NCI-H460 (cell line): ENCODE results near the gene DAB1. TPM values are rescaled to one million over a fixed set of nuclear protein-coding genes. Genes with fewer than 3 reads are reported as not detected.

Experiments used
- DNase-seq: peaks from one replicate; pipeline ENCODE4 v3.0.0-alpha.2; 2016; ENCODE audit warnings: low read depth; ENCODE audit errors: extremely low read depth
- total RNA-seq: library from RNA; depleted of rRNA; stranded (reverse); fragments of >200 nt; shearing (Covaris generic); gene quantifications from 2 replicates; pipeline ENCODE4 v1.2.3, GENCODE V29; 2014

DAB1 gene
- total RNA-seq, 1 experiment from 2014 or later, result 0.45 TPM

DNA sequence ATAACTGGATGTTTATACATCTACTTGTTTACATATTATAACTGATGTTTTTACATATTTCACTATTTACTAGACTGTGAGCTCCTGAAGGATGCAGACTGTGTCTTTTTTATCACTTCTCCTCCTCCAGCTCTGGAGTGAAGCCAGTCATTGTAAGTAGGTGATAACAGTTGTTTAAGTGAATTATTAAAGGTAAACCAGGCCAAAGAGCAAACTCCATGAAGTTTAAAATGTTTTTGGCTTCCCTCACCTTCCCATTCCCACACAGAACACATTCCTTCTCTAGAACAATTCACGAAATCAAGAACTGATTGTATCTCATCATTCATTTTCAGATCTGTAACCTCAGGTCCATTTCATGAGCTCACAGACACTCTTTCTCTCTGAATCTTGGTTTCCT, 98.3 kb downstream of the DAB1 start:
- DNase-seq, result no peak

DNA sequence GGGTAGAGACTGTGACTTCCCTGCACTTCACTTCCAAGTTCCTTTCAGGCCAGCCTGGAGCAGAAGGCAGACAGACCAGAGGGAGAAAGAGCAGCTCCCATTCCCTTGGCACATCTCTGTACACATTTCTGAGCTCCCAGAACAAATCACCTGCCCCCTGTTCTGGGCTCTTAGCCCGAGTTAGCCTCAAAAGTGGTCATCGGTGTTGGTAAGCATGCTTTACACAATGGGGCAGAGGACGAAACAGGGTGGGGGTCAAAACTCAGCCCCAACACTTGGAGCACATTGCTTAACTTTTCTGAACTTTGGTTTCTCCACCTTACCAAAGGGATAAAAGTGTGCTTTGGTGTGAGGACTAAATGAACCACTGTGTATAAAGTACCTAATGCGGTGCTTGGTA, 98.7 kb downstream of the DAB1 start:
- DNase-seq, result no peak

DNA sequence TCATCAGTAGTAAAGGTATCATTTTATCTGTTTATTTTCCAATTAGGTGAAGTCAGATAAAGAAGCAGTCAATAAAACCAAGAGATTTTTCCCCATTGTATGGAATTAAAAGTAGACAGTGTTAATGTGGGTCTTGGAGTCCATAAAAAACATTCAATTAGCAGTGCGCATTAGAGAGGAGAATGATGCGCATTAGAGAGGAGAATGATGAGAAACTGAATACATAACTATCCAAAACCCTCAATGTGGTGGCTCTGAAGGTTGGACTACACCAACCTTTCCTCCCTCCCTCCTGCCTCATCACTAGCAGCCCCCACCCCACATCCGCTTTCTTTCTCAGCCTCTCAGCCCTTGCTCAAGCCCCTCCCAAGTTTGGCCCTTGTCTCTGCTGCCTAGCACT, 99.5 kb downstream of the DAB1 start:
- DNase-seq, result no peak

DNA sequence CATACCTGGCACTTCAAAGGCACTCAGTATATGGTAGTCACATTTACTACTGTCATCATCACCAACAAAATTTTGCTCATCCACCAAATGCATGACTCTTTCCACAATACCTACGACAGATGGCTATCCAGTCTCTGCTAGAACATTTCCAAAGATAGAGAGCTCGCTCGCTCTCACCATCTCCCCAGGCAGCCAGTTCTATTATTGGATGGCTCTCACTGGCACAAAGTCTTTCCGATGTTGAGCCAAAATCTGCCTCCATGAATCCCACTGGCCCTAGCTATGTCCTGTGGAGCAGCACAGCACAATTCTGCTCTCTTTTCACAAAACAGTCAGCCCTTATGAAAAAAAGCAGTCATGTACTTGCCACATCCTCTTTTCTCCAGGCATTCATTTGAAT, 102.1 kb downstream of the DAB1 start:
- DNase-seq, result no peak

DNA sequence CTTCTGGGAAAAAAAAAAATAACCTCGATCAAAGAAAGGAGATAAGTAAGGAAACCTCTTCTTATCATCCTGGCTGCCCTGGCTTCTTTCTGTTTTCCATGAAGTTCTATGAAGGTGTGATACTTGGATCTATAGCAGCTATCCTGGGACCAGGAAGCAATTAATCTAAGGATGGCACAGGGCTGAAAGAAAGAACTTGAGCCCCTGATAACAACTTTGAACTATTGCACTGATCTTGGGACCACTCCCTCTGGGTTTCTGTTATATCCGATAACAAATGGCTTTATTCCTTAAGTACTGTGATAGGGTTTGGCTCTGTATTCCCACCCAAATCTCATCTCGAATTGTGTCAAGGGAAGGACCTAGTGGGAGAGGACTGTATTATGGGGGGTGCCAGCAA, 104.1 kb downstream of the DAB1 start:
- DNase-seq, result no peak

DNA sequence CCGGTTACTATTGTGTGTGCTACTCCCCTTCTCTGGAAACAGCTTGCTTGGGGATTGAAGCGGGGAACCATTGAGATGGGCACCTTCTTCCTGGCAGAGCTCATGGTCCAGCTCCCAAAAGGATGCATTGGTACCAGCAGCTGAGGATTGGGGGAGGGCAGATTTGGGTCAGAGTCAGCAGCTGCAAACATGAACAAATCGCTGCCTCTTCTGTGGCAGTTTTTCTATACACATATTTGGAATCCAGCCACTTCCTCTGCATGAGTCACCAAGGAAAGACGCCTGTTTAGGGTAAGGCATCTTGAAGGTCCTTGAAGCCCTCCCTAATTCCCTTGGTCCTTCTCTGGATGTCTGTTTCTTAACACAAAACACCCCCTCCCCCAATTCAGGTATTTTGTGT, 104.7 kb downstream of the DAB1 start:
- no peak for DNase-seq

DNA sequence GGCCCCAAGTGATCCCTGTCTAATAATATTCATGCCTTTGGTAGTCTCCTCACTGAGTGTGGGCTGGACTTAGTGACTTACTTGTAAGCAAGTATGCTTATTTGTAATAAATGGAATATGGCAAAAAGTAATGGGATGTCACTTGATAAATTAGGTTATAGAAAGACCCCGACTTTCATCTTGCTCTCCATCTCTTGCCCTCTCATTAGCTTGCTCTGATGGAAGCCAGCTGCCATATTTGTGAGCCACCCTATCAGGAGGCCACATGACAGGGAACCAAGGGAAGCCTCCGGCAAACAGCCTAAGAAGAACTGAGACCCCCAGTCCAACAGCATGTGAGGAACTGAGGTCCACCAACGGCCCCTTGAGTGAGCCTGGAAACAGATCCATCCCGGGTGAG, 107.0 kb downstream of the DAB1 start:
- no peak for DNase-seq

DNA sequence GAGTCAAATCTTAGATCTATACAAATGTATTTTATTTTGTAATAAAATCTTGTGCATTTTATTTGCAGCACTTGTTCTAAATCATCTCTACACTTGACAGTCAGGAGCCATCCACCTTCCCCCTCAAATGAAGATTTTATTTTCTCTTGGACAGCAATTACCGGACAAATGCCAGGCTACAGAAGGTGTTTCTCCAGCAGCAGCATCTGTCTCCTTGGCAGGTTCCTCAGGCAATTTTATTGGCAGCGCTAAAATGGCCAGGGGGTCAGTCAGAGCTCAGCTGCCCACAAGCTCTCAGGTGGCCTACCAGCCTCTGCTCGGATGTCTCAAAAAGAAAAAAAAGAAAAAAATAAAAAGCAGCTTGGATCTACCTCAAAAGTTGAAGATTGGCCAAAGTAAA, 107.6 kb downstream of the DAB1 start:
- no peak for DNase-seq

DNA sequence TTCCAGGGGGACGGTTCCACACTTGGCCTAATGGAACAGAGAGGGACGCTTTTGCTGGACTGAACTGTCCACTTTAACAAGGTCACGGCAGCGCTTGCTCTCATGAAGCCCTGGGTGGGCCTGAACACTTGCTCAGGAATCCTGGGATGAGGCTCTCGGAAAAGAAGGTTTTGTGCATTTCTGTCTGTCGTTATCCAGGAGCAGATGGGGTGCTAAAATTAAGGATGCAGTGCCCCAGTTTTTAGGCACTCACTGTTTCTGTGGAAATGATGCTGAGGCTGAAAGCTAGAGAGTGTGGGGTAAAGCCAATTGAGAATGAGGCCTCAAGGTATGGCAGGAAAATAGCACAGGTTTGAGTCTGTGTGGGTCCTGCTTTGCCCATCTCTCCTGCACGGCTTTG, 111.0 kb downstream of the DAB1 start:
- DNase-seq, result no peak

DNA sequence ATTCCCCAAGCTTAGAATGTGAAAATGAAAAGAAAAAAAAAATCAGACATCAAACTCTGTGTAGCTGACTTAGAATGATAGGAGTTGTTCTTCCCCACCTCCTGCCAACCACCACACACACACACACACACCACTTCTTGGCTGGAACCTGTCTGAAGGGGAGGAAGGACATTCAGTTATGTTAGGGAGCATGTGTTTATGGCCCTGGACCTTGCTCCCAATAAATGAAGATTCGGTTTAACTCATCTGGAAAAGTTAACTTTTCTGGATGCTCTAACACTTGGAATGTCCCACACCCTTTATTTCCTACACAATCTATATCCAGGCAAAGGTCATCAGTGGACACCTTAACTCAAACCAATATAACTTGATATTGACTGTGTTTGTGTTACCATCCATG, 112.4 kb downstream of the DAB1 start:
- DNase-seq, result no peak

DNA sequence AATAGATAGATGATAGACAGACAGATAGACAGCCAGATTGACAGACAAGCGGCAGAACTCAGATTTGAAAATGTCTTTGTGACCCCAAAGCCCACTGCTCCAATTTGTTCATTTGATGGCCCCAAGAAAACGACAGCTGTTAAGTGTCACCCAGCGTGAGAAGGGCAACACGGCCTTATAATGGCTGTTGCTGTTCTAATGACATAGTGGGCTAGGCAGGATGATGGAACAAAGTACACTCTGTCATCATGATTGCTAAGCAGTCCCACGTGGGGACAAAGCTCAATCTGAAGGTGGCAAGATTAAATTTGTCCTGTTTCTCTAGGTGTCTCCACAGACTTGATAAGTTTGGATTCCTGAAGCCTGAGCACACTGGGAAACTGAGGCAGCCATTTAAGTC, 112.9 kb downstream of the DAB1 start:
- DNase-seq, result no peak

DNA sequence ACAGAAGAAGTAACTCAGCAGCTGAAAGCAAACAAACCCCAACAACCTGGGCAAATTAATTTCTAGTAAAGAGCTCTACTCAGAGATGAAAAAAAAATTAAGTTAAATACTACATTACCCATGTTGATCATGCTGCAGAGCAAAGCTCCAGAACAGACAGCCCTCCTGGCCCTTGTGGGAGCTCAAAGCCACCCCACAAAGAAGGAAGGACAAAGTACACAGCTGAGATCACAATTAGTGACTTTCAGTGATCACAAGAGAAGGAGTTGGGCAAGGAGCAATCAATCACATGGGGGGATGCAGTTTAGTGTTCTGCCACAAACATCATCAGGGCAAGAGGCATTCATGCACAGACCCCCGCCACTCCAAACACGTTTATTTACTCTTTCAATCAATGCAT, 114.2 kb downstream of the DAB1 start:
- no peak for DNase-seq

DNA sequence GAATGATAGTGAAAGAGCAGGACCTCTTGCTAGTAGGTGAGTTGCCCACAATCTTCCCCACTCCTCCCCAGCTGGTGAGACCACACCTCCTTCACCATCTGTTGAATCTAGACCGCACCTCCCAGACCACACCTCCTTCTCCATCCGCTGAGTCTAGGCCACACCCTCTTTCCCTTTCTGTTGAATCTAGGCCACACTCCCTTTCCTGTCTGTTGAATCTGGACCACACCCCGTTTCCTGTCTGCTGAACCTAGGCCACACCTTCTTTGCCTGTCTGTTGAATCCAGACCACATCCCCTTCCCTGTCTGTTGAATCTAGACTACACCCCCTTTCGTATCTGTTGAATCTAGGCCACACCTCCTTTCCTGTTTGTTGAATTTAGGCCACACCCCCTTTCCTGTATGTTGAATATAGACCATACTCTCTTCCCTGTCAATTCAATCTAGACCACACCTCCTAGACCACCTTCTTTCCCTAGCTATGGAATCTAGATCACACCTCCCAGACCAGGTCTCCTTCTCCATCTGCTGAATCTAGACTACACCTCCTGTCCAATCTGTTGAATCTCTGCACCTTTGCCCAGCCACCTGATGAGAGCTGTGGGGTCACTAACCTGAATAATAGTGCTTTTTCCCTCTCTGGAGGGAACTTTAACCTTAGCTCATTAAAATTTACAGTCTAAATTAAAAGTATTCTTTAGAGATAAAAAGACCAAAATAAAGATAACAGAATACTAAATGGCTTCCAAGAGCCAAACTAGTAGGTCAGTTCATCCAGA, 116.3 kb downstream of the DAB1 start:
- no peak for DNase-seq

DNA sequence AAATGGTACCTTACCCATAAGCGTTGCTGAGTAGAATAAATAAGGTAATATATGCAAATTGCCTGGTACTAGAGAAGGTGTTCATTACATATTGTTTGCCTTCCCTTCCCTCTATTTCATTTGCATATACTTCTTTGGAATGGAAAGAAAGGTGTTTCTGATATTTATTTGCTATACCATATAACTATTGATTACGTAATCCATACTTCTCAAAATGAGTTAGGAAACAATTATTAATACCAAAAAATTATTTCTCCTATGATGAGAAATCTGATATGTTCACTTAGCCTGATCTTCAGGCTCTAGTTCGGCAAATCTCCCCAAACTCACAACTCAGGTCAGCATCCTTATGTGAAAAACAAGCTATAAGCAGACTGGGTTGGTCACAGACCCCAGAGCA, 119.3 kb downstream of the DAB1 start:
- DNase-seq, result no peak

DNA sequence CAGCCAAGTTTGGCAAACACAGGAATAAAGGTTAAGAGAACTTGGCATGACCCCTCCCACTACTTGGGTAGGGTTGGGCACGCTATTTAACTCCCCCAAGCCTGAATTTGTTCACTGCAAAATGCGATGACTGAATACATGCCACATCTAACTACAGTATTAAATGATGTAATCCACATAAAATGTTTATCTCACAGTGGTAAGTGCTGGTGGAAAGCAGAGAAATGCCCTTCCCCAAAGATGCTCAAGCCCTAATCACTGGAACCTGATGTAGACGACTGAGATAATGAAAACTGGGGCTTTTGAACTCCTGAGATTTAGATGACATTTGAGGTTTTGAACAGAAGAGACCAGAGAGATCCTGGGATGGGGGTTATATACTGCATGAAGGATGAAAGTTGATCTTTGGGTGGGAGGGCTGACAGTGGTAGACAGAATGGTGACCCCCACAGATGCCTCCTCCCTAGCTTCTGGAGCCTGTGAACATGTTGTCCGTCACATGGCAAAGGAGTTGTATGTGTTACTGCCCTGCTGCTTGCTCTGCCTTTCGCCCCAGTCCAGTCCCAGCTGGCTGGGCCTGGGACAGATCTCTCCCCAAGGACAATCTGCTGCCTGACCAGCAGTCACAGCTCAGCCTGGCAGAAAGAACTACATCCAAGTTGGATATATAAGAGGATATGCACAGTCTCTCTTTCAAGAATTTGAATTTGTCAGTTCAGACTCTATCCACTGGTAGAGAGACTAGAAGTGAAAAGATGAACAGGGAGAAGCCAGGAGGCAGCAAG, 120.9 kb downstream of the DAB1 start:
- DNase-seq, result no peak

DNA sequence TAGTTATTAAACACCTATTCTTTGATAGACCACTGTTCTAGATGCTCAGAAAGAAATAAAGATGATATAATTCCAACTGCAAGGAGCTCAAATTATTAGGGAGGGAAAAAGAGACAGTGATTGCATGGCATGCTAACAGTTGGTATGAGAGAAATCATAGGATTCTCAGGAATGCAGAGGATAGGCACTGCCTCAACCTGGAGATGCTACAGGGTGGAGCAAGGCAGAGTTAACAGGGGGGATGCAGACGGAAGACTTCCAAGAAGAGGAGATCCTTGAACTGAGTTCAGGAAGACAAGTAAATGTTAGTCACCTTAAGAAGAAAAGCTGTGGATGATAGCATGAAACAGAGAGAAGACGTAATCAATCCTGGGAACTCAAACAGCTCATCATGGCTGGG, 123.7 kb downstream of the DAB1 start:
- no peak for DNase-seq

DNA sequence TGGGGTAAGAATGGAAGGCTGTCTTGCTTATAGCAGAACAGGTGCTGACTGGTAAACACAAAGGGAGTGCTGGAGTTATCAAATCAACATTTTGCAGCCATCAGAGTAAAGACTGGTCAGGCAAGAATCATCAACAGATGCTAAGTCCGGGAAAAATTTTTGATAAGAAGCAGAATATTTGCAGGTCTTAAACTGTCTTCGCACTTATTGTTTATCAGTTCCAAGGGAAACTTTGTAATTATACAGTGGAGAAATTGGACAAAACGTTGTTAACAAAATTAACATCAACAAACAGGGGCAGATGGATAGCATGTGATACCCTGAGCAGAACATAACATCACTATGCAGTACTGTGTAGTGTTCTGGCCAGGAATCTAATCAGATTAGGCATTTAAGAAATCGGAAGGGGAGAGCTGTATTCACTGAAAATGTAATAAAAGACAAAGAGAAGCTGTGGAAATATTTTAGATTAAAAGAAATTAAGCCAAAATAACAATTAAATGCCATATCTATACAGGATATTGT, 127.1 kb downstream of the DAB1 start:
- DNase-seq, result no peak

DNA sequence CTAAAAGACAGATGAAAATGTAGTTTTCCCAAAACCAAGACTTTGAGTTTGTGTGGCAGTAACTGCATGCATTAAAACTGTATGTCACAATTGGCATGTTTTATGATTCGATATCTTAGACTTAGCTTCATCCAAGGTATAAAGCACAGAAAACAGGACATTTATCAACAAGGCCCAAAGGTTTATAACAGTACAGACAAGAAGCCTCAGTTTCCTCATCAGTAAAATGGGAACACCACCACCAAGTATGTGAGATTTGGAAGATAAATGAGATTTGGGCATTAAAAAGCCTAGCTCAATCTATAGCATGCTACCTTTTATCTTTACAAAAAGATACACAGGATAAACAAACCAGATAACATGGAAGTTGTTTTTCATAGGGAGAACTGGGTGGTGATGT, 128.5 kb downstream of the DAB1 start:
- DNase-seq, result no peak

DNA sequence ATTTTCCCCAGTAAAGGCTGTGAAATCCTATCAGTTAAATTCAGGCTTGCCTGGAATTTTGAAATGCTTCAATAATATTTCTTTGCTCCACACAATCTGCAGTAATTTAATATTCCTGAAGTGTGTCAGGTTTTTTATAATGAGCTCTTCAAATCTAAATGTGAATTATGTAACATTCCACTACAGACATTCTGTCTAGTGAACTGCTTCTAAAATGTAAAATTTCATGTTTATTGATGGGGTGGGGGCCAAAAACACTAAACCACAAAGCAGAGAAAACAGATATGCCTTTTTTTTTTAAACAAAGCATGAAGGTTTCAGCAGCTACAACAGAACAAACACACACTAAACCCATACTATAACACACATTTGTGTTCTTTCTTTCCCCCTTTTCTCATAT, 129.7 kb downstream of the DAB1 start:
- DNase-seq, result no peak

DNA sequence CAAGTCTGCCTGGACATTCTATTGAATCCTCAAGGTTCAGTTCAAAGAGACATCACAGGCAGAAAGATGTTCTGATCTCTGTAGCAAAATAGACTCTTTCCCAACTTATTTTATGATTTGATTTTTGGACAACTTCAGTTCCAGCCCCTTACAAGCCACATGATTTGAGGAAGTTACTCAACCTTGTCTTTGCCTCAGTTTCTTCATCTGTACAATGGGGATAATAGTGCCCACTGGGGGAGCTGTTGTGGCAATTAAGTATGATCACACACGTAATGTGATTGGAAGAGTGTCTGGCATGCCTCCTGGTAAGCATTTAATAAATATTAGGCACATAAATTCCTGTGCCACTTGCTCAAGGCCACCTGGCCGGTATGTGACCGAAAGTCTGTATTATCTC, 130.6 kb downstream of the DAB1 start:
- DNase-seq, result no peak

DNA sequence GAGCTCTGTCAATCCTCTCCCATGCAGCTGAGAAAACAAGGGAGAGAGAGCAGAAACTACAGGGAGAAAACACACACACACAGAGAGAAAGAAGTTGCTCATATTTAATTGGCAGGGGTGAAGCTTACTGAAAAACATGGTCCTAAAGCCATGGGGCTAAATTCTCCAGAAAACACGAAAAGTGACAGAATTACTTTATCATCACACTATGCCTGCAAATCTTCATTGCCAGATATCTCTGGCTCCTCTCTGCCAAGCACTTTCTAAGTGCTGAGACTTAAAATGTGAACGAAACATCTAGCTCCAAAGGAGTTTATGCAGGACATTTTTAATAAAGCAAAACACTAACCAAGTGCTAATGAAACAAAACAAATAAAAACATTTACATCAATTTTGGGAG, 134.1 kb downstream of the DAB1 start:
- no peak for DNase-seq

DNA sequence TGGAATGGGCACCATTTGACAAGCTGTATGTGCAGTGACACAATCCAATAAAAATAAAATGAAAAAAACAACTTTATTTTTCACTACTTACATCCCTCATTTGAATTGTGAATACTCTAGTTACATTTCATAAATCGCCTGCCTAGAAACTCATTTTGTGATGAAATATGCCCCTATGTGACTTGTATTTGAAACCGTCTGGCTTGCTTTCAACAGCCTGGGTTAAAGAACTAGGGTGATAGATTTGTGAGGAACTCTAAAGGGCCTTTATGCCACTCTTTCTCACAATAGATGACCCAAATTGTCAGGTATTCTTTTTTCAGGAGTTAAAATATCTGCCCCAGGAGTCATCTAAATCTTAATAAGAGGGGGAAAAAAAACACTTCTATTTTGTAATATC, 137.9 kb downstream of the DAB1 start:
- DNase-seq, result no peak
